ENCODE measurements around the gene YAF2. TPM values are rescaled to one million over a fixed set of nuclear protein-coding genes. Genes with fewer than 3 reads are reported as not detected.

The YAF2 gene
- total and polyA plus RNA-seq, 2 donors (not counting 3 experiments of a cell fraction or from before 2014, with no cell fraction given), result 6.9 to 29.2 TPM

DNA sequence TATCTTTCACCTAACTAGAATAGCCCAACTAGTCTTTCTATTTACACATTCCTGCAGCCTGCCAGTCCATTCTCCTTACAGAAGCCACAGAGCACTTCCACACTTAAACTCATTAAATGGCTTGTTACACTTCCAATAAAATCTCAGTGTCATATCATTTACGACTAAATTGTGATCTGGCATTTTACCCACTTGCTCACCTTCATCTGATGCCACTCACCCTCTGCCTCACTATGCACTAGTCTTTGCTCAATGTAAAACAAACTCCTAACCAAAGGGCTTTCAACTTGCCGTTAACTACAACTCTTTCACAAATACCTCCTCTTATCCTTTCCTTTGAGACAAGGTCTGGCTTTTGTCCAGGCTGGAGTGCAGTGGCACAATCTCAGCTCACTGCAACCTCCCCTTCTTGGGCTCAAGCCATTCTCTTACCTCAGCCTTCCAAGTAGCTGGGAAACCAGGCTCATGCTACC lies 24.1 kb downstream of the YAF2 start:
- BruUV-seq (replicated peaks), result no TSS peak

More for the DNA sequence above, 24.1 kb downstream of the YAF2 start:
- CTCF ChIA-PET, result no interaction called here
- H3K4me1 ChIP-seq (ENCODE audit: control insufficient read depth, extremely low read depth, insufficient read depth, low read length), result no peaks in the 10 kb centered on the region
- H3K79me2 ChIP-seq (ENCODE audit: control insufficient read depth, insufficient read depth, low read length), result peaks cover 13% of the 10 kb centered on the region
- intact Hi-C loops (cut with micrococcal nuclease), result no loop called here
- peaks cover 5% of the 10 kb centered on the region for H4K20me1 ChIP-seq (replicated peaks; ENCODE audit: control insufficient read depth, extremely low read depth, insufficient read depth, low read length)
- H3K4me2 ChIP-seq (ENCODE audit: insufficient read depth, low read length), result no peak overlapping the region
- dilution Hi-C loops (cut with MboI; ENCODE audit: extremely low pct_ligation_motif_present, low sequenced_read_pairs), result no loop called here
- H3K9me3 ChIP-seq (replicated peaks; ENCODE audit: control insufficient read depth, insufficient read depth, low read length), result no peaks in the 10 kb centered on the region
- no peak overlapping the region for H3K9ac ChIP-seq (replicated peaks; ENCODE audit: extremely low read depth, insufficient read depth, low read length)
- peaks cover 2% of the 10 kb centered on the region in 2 experiments for H3K36me3 ChIP-seq (ENCODE audit: control insufficient read depth in 2 of 2, extremely low read depth in 1 of 2, insufficient read depth in 2 of 2, low read length in 2 of 2)
- no peaks in the 10 kb centered on the region for H3K9me1 ChIP-seq (replicated peaks; ENCODE audit: control insufficient read depth, extremely low read depth, insufficient read depth, low read length)
- POLR2A ChIA-PET, result no interaction called here
- no peak overlapping the region for H3K27ac ChIP-seq (ENCODE audit: insufficient read depth, low read depth, low read length)
- no peak for TF ChIP-seq POLR2A (IDR thresholded peaks at IDR 0.05; ENCODE audit: low read depth, low read length)
- TF ChIP-seq FOS (IDR thresholded peaks at IDR 0.05; ENCODE audit: borderline replicate concordance, insufficient read depth, low read length), result no peak
- no peak for TF ChIP-seq POLR2AphosphoS5 (IDR thresholded peaks at IDR 0.05; ENCODE audit: insufficient read depth, low read depth, low read length)
- TF ChIP-seq, protein P1, sequence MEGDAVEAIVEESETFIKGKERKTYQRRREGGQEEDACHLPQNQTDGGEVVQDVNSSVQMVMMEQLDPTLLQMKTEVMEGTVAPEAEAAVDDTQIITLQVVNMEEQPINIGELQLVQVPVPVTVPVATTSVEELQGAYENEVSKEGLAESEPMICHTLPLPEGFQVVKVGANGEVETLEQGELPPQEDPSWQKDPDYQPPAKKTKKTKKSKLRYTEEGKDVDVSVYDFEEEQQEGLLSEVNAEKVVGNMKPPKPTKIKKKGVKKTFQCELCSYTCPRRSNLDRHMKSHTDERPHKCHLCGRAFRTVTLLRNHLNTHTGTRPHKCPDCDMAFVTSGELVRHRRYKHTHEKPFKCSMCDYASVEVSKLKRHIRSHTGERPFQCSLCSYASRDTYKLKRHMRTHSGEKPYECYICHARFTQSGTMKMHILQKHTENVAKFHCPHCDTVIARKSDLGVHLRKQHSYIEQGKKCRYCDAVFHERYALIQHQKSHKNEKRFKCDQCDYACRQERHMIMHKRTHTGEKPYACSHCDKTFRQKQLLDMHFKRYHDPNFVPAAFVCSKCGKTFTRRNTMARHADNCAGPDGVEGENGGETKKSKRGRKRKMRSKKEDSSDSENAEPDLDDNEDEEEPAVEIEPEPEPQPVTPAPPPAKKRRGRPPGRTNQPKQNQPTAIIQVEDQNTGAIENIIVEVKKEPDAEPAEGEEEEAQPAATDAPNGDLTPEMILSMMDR (IDR thresholded peaks at IDR 0.05; ENCODE audit: extremely low read depth in 1 of 2, insufficient read depth in 1 of 2, low read depth in 1 of 2, low read length in 2 of 2), result no peak
- no peak for TF ChIP-seq GATA2 (IDR thresholded peaks at IDR 0.05; ENCODE audit: insufficient read depth, insufficient read length, low read depth, low read length)
- TF ChIP-seq, protein P2, sequence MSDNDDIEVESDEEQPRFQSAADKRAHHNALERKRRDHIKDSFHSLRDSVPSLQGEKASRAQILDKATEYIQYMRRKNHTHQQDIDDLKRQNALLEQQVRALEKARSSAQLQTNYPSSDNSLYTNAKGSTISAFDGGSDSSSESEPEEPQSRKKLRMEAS (IDR thresholded peaks at IDR 0.05; ENCODE audit: insufficient read depth, insufficient read length), result no peak
- H3K4me3 ChIP-seq (replicated peaks in 1 of 3; ENCODE audit: insufficient read depth in 1 of 3, low read depth in 1 of 3, low read length in 3 of 3), result no peak overlapping the region
- FAIRE-seq (no peak), DNase-seq (ENCODE audit: low read depth, low spot score) (peak; percentile 24)
- no peak overlapping the region for H2AFZ ChIP-seq (ENCODE audit: low read depth, low read length)
- no peaks in the 10 kb centered on the region for H3K27me3 ChIP-seq (ENCODE audit: control insufficient read depth in 2 of 2, insufficient read depth in 2 of 2, low read length in 2 of 2)
